H1 (cell line): ENCODE results near the gene EPHA7. TPM values are rescaled to one million over a fixed set of nuclear protein-coding genes. Genes with fewer than 3 reads are reported as not detected.

ENCODE experiments used
- CBX8 ChIP-seq: fragments of 300-800, 300-1000 bp; sonication (generic); IDR thresholded peaks from 2 replicates; pipeline ENCODE4 v1.7.1; 2016; ENCODE audit warnings: low read depth, low read length, borderline replicate concordance
- EGR1 ChIP-seq: IDR thresholded peaks from 2 replicates; pipeline ENCODE4 v1.6.1; 2011; ENCODE audit warnings: low read depth, low read length, borderline replicate concordance
- HDAC2 ChIP-seq, 2 experiments: fragments of 300-600 bp in 1 of 2; sonication (generic) in 1 of 2; IDR thresholded peaks; 2 replicates each; pipeline ENCODE4 v1.6.1; 2011 to 2012; ENCODE audit warnings: low read depth in 2 of 2, low read length in 2 of 2, mild to moderate bottlenecking in 2 of 2, moderate library complexity in 2 of 2, borderline replicate concordance in 1 of 2, inconsistent platforms in 1 of 2
- NANOG ChIP-seq: IDR thresholded peaks from 2 replicates; pipeline ENCODE4 v1.6.1; 2011; ENCODE audit warnings: low read length, low read depth, mild to moderate bottlenecking, inconsistent platforms; ENCODE audit not compliant: insufficient read depth, poor library complexity, severe bottlenecking
- SIN3A ChIP-seq, 2 experiments: IDR thresholded peaks in 1 of 2; conservative IDR thresholded peaks in 1 of 2; 2 replicates each; pipeline ENCODE4 v1.6.1; 2011 to 2012; ENCODE audit warnings: low read length in 2 of 2, improper control_type of control experiment in 1 of 2, low read depth in 1 of 2, mild to moderate bottlenecking in 1 of 2
- SP4 ChIP-seq: IDR thresholded peaks from 2 replicates; pipeline ENCODE4 v1.6.1; 2012; ENCODE audit warnings: low read length, inconsistent platforms
- SRF ChIP-seq: IDR thresholded peaks from 2 replicates; pipeline ENCODE4 v1.6.1; 2011; ENCODE audit warnings: mild to moderate bottlenecking, low read depth, low read length, moderate library complexity
- TEAD4 ChIP-seq: IDR thresholded peaks from 2 replicates; pipeline ENCODE4 v1.6.1; 2012; ENCODE audit warnings: low read depth, low read length, inconsistent platforms, mixed read lengths
- YY1 ChIP-seq: IDR thresholded peaks from 2 replicates; pipeline ENCODE4 v1.6.1; 2011; ENCODE audit warnings: low read depth, mild to moderate bottlenecking, low read length
- polyA plus RNA-seq, 7 experiments: library from polyadenylated mRNA; depleted of rRNA in 3 of 7; stranded (reverse) in 5 of 7; unstranded in 2 of 7; fragments of >200 nt in 5 of 7; fragments of 200-250 nt in 2 of 7; gene quantifications; 1 replicate in 5 of 7; 2 replicates in 1 of 7; 4 replicates in 1 of 7; pipeline versions ENCODE4 v1.2.1 to v1.2.3, GENCODE V29; 2011 to 2013; ENCODE audit warnings: missing spikeins in 2 of 7, mixed read lengths in 2 of 7
- total RNA-seq: library from RNA; stranded (reverse); fragmentation: NEBNext Ultra II Directional; extraction: Animal tissue kit (Norgen Biotek cat#: 25700); gene quantifications from 2 replicates; pipeline ENCODE4 v1.2.1, GENCODE V29; 2021
- TF ChIP-seq, protein P1 (sequence below): fragments of 300-600 bp; sonication (generic); IDR thresholded peaks from 2 replicates; pipeline ENCODE4 v1.7.1; 2012; ENCODE audit warnings: low read length, moderate library complexity, mild to moderate bottlenecking, inconsistent platforms; ENCODE audit not compliant: insufficient replicate concordance
- TF ChIP-seq, protein P2 (sequence below): IDR thresholded peaks from 2 replicates; pipeline ENCODE4 v1.6.1; 2012; ENCODE audit warnings: inconsistent platforms

The EPHA7 gene
- total and polyA plus RNA-seq, 2 of the 8 experiments (the other 6 are each of a cell fraction or from before 2014, with no cell fraction given) = 1.3 to 6.8 TPM

DNA sequence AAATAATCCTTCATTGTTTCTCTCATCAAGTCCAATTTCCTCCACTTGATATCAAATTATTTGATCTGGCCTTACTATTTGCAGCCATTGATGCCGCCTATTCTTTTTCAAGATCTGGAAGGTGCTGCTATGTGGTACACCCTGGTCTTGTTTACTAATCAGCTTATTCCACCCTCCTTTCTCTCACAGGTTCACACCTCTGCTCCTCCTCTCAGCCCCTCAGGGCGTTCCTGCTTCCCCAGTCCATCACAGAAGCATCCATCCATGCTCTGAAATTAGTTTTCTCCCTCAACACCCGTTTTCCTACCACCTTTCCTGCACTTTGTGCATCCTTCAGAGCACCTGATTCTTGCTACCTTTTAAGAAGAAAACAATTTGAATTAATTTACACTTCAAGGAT lies 183.6 kb downstream of the EPHA7 start (continued):
- TF ChIP-seq, protein P1, sequence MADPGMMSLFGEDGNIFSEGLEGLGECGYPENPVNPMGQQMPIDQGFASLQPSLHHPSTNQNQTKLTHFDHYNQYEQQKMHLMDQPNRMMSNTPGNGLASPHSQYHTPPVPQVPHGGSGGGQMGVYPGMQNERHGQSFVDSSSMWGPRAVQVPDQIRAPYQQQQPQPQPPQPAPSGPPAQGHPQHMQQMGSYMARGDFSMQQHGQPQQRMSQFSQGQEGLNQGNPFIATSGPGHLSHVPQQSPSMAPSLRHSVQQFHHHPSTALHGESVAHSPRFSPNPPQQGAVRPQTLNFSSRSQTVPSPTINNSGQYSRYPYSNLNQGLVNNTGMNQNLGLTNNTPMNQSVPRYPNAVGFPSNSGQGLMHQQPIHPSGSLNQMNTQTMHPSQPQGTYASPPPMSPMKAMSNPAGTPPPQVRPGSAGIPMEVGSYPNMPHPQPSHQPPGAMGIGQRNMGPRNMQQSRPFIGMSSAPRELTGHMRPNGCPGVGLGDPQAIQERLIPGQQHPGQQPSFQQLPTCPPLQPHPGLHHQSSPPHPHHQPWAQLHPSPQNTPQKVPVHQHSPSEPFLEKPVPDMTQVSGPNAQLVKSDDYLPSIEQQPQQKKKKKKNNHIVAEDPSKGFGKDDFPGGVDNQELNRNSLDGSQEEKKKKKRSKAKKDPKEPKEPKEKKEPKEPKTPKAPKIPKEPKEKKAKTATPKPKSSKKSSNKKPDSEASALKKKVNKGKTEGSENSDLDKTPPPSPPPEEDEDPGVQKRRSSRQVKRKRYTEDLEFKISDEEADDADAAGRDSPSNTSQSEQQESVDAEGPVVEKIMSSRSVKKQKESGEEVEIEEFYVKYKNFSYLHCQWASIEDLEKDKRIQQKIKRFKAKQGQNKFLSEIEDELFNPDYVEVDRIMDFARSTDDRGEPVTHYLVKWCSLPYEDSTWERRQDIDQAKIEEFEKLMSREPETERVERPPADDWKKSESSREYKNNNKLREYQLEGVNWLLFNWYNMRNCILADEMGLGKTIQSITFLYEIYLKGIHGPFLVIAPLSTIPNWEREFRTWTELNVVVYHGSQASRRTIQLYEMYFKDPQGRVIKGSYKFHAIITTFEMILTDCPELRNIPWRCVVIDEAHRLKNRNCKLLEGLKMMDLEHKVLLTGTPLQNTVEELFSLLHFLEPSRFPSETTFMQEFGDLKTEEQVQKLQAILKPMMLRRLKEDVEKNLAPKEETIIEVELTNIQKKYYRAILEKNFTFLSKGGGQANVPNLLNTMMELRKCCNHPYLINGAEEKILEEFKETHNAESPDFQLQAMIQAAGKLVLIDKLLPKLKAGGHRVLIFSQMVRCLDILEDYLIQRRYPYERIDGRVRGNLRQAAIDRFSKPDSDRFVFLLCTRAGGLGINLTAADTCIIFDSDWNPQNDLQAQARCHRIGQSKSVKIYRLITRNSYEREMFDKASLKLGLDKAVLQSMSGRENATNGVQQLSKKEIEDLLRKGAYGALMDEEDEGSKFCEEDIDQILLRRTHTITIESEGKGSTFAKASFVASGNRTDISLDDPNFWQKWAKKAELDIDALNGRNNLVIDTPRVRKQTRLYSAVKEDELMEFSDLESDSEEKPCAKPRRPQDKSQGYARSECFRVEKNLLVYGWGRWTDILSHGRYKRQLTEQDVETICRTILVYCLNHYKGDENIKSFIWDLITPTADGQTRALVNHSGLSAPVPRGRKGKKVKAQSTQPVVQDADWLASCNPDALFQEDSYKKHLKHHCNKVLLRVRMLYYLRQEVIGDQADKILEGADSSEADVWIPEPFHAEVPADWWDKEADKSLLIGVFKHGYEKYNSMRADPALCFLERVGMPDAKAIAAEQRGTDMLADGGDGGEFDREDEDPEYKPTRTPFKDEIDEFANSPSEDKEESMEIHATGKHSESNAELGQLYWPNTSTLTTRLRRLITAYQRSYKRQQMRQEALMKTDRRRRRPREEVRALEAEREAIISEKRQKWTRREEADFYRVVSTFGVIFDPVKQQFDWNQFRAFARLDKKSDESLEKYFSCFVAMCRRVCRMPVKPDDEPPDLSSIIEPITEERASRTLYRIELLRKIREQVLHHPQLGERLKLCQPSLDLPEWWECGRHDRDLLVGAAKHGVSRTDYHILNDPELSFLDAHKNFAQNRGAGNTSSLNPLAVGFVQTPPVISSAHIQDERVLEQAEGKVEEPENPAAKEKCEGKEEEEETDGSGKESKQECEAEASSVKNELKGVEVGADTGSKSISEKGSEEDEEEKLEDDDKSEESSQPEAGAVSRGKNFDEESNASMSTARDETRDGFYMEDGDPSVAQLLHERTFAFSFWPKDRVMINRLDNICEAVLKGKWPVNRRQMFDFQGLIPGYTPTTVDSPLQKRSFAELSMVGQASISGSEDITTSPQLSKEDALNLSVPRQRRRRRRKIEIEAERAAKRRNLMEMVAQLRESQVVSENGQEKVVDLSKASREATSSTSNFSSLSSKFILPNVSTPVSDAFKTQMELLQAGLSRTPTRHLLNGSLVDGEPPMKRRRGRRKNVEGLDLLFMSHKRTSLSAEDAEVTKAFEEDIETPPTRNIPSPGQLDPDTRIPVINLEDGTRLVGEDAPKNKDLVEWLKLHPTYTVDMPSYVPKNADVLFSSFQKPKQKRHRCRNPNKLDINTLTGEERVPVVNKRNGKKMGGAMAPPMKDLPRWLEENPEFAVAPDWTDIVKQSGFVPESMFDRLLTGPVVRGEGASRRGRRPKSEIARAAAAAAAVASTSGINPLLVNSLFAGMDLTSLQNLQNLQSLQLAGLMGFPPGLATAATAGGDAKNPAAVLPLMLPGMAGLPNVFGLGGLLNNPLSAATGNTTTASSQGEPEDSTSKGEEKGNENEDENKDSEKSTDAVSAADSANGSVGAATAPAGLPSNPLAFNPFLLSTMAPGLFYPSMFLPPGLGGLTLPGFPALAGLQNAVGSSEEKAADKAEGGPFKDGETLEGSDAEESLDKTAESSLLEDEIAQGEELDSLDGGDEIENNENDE = no peak
- TF ChIP-seq SP4 (no peak), SIN3A (conservative IDR thresholded peaks at IDR 0.05 in 1 of 2, IDR thresholded peaks at IDR 0.05 in 1 of 2; ENCODE audit: low read depth in 1 of 2, low read length in 2 of 2) (no peak), TEAD4 (no peak), NANOG (no peak), SRF (no peak), YY1 (no peak), CBX8 (no peak), HDAC2 (IDR thresholded peaks at IDR 0.05; ENCODE audit: borderline replicate concordance in 1 of 2, low read depth in 2 of 2, low read length in 2 of 2) (no peak), EGR1 (no peak)
- TF ChIP-seq, protein P2, sequence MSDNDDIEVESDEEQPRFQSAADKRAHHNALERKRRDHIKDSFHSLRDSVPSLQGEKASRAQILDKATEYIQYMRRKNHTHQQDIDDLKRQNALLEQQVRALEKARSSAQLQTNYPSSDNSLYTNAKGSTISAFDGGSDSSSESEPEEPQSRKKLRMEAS = no peak
